Measurements from ENCODE around the gene ZNF322. TPM values are rescaled to one million over a fixed set of nuclear protein-coding genes. Genes with fewer than 3 reads are reported as not detected.
A peak's percentile ranks its signal among the peaks of the same experiment; 100 is the strongest.

ZNF322 gene
- total RNA-seq, 1 experiment from 2014 or later = 22.5 TPM

DNA sequence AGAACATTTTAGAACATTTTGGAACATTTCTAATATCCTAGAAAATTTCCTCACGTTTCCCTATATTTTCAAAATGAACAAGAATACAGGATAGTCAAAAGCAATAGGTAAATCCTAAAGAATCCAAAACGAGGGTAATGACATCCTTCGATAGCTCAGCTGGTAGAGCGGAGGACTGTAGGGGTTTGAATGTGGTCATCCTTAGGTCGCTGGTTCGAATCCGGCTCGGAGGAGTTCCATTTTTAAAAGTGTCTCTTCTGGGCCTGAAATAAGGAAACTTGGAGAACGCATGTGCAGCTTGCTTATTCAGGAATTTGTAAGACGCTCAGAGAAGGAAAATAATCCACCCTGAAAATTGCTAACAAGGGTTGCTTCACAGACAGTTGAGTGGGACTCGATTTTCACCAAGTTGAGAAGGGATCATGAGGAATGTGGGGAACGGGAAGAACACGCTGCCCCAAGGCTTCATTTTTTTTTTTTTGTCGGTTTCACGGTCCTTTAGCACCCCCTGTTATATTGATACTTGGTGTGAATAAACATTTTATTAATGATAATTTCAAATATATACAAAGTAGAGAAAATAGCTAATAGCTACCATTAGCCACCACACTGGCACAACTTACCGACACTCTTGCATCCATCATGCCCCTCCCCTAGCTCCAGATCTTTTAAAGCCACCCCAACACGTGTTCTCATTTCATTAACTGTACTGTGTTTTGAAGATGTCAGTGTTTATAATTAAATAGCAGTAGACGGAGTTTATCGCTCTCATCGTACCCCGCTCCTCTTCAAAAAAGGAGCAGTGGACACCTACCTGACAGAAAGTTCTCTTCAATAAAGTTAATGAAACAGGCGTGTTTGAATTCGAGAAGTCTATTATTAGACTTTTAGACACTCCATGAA lies 64.6 kb downstream of the ZNF322 start:
- ChIA-PET CTCF (interaction anchor here (0.6 to 2.5 kb wide), 14 partner anchors 12 to 532 kb away, joined by 3 to 45 read pairs (median 4); a partner anchor contains a TSS), POLR2A (interaction anchor here (0.6 to 1.2 kb wide), 3 partner anchors 57 to 685 kb away, joined by 3 to 22 read pairs (median 6); partner anchors contain the start of gene HMGN4)
- no peak for TF ChIP-seq CTCF (IDR thresholded peaks at IDR 0.05; ENCODE audit: insufficient read depth in 1 of 2, low read depth in 1 of 2, low read length in 1 of 2, severe bottlenecking in 1 of 2, unreplicated experiment in 1 of 2)
- no TSS peak for BruUV-seq (replicated peaks)
- intact Hi-C loops (cut with micrococcal nuclease; ENCODE audit: unreplicated experiment) = no loop called here
- peaks cover 8% of the 10 kb centered on the region for H3K27me3 Mint-ChIP-seq (ENCODE audit: insufficient read depth, unreplicated experiment)
- H3K4me1 Mint-ChIP-seq (ENCODE audit: low read depth, unreplicated experiment) = no peaks in the 10 kb centered on the region
- no peak overlapping the region; the same call in 1 of the 2 replicates for H3K4me3 ChIP-seq (ENCODE audit: low read depth, low read length)
- H3K9me3 ChIP-seq = no peaks in the 10 kb centered on the region
- peak in 1 of 2 experiments; percentile 13 for DNase-seq
- H3K36me3 Mint-ChIP-seq (ENCODE audit: insufficient read depth, unreplicated experiment) = peaks cover 16% of the 10 kb centered on the region
- H3K27ac Mint-ChIP-seq (ENCODE audit: unreplicated experiment) = no peak overlapping the region
- H3K27me3 ChIP-seq (replicated peaks; ENCODE audit: control insufficient read depth, insufficient read depth, low read length) = no peaks in the 10 kb centered on the region
- H3K9me3 Mint-ChIP-seq (ENCODE audit: unreplicated experiment) = peaks cover 13% of the 10 kb centered on the region
- H3K36me3 ChIP-seq (ENCODE audit: control insufficient read depth, insufficient read depth, low read length) = no peaks in the 10 kb centered on the region
- H3K4me3 Mint-ChIP-seq (ENCODE audit: unreplicated experiment) = no peak overlapping the region
- no peaks in the 10 kb centered on the region for H3K4me1 ChIP-seq

GRCh38 chr6:26594131-26594498 lies 65.4 kb downstream of the ZNF322 start:
- H3K4me3 Mint-ChIP-seq (ENCODE audit: unreplicated experiment) = no peak overlapping the region
- H3K36me3 Mint-ChIP-seq (ENCODE audit: insufficient read depth, unreplicated experiment) = peaks cover 16% of the 10 kb centered on the region
- no peak overlapping the region for H3K27ac Mint-ChIP-seq (ENCODE audit: unreplicated experiment)
- DNase-seq = no peak
- intact Hi-C loops (cut with micrococcal nuclease; ENCODE audit: unreplicated experiment) = no loop called here
- BruUV-seq (replicated peaks) = no TSS peak
- Histone ChIP-seq H3K4me1 (no peaks in the 10 kb centered on the region), H3K36me3 (ENCODE audit: control insufficient read depth, insufficient read depth, low read length) (no peaks in the 10 kb centered on the region), H3K27me3 (replicated peaks; ENCODE audit: control insufficient read depth, insufficient read depth, low read length) (no peaks in the 10 kb centered on the region), H3K4me3 (ENCODE audit: low read depth, low read length) (no peak overlapping the region), H3K9me3 (no peaks in the 10 kb centered on the region)
- TF ChIP-seq CTCF (IDR thresholded peaks at IDR 0.05; ENCODE audit: insufficient read depth in 1 of 2, low read depth in 1 of 2, low read length in 1 of 2, severe bottlenecking in 1 of 2, unreplicated experiment in 1 of 2) = no peak
- ChIA-PET CTCF (interaction anchor here (2.1 to 2.5 kb wide), 2 partner anchors 21 to 253 kb away, joined by 34 to 45 read pairs; no protein-coding TSS in a partner anchor), POLR2A (no interaction called here)
- peaks cover 13% of the 10 kb centered on the region for H3K9me3 Mint-ChIP-seq (ENCODE audit: unreplicated experiment)
- no peaks in the 10 kb centered on the region for H3K4me1 Mint-ChIP-seq (ENCODE audit: low read depth, unreplicated experiment)
- H3K27me3 Mint-ChIP-seq (ENCODE audit: insufficient read depth, unreplicated experiment) = peaks cover 8% of the 10 kb centered on the region

GRCh38 chr6:26593278-26594130 lies 66.0 kb downstream of the ZNF322 start:
- Mint-ChIP-seq H3K36me3 (ENCODE audit: insufficient read depth, unreplicated experiment) (peaks cover 12% of the 10 kb centered on the region), H3K9me3 (ENCODE audit: unreplicated experiment) (peaks cover 13% of the 10 kb centered on the region), H3K4me1 (ENCODE audit: low read depth, unreplicated experiment) (no peaks in the 10 kb centered on the region), H3K27me3 (ENCODE audit: insufficient read depth, unreplicated experiment) (peaks cover 8% of the 10 kb centered on the region), H3K4me3 (ENCODE audit: unreplicated experiment) (no peak overlapping the region), H3K27ac (ENCODE audit: unreplicated experiment) (no peak overlapping the region)
- no peaks in the 10 kb centered on the region for H3K9me3 ChIP-seq
- no peak for DNase-seq
- H3K27me3 ChIP-seq (replicated peaks; ENCODE audit: control insufficient read depth, insufficient read depth, low read length) = no peaks in the 10 kb centered on the region
- H3K4me1 ChIP-seq = no peaks in the 10 kb centered on the region
- CTCF ChIA-PET = interaction anchor here (2.5 kb wide), 1 partner anchor 21 kb away, joined by 45 read pairs; no protein-coding TSS in a partner anchor
- POLR2A ChIA-PET = no interaction called here
- intact Hi-C loops (cut with micrococcal nuclease; ENCODE audit: unreplicated experiment) = no loop called here
- TF ChIP-seq CTCF (IDR thresholded peaks at IDR 0.05; ENCODE audit: insufficient read depth in 1 of 2, low read depth in 1 of 2, low read length in 1 of 2, severe bottlenecking in 1 of 2, unreplicated experiment in 1 of 2) = no peak
- H3K36me3 ChIP-seq (ENCODE audit: control insufficient read depth, insufficient read depth, low read length) = no peaks in the 10 kb centered on the region
- no TSS peak for BruUV-seq (replicated peaks)
- no peak overlapping the region for H3K4me3 ChIP-seq (ENCODE audit: low read depth, low read length)
